Measurements from ENCODE around the gene PLA2G2D.

PLA2G2D gene

DNA sequence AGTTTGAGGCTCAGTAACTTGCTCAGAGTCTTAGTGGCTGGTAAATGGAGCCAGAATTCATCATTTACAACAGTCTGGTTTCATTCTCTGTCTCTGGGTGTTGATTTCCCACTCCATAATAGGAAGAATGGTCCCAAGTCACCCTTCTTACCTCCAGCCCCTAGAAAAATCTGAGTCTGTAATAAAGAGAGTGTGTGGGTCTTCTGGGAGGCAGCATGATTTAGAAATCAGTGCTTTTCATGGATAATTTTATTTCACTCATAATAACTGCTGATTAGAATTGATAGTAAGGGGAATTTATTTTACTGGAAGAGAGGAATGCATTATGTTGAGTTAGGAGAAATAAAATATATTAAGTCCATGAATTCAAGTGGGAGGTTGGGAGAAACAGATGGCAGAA lies 2.1 kb downstream of the PLA2G2D start:
- no peaks in the 10 kb centered on the region for H3K36me3 ChIP-seq (replicated peaks)
- no peaks in the 10 kb centered on the region for H3K4me1 ChIP-seq
- in situ Hi-C loops (cut with MboI; ENCODE audit: low sequenced_read_pairs): no loop called here
- peaks cover 13% of the 10 kb centered on the region; the same call in 1 of the 2 replicates for H3K27me3 ChIP-seq (ENCODE audit: low read depth)
- DNase-seq (ENCODE audit: low spot score in 2 of 2): no peak
- no peaks in the 10 kb centered on the region for H3K9me3 ChIP-seq
- no peak overlapping the region for H3K4me3 ChIP-seq

- no peak overlapping the region for H3K4me3 ChIP-seq
- no peaks in the 10 kb centered on the region for H3K9me3 ChIP-seq
- H3K36me3 ChIP-seq (replicated peaks): no peaks in the 10 kb centered on the region
- peaks cover 4% of the 10 kb centered on the region; the same call in 1 of the 2 replicates for H3K27me3 ChIP-seq (ENCODE audit: low read depth)
- no peak for DNase-seq (ENCODE audit: low spot score in 2 of 2)
- in situ Hi-C loops (cut with MboI; ENCODE audit: low sequenced_read_pairs): no loop called here
- no peaks in the 10 kb centered on the region for H3K4me1 ChIP-seq
Measured at GRCh38 chr1:20115916-20116315, 3.4 kb downstream of the PLA2G2D start.

- DNase-seq (ENCODE audit: low spot score in 2 of 2): no peak
- in situ Hi-C loops (cut with MboI; ENCODE audit: low sequenced_read_pairs): no loop called here
- H3K4me3 ChIP-seq: no peak overlapping the region
- 0 out of 2 replicates have a peak, but pooled peaks cover 3% of the 10 kb centered on the region for H3K27me3 ChIP-seq (ENCODE audit: low read depth)
- no peaks in the 10 kb centered on the region for H3K4me1 ChIP-seq
- H3K36me3 ChIP-seq (replicated peaks): no peaks in the 10 kb centered on the region
- no peaks in the 10 kb centered on the region for H3K9me3 ChIP-seq
Measured at GRCh38 chr1:20115479-20115878, 3.9 kb downstream of the PLA2G2D start.

GRCh38 chr1:20114021-20114648 lies 5.2 kb downstream of the PLA2G2D start:
- in situ Hi-C loops (cut with MboI; ENCODE audit: low sequenced_read_pairs): no loop called here
- no peaks in the 10 kb centered on the region for H3K4me1 ChIP-seq
- H3K9me3 ChIP-seq: no peaks in the 10 kb centered on the region
- H3K36me3 ChIP-seq (replicated peaks): no peaks in the 10 kb centered on the region
- 0 out of 2 replicates have a peak, but pooled peaks cover 3% of the 10 kb centered on the region for H3K27me3 ChIP-seq (ENCODE audit: low read depth)
- H3K4me3 ChIP-seq: no peak overlapping the region
- DNase-seq (ENCODE audit: low spot score in 2 of 2): no peak

DNA sequence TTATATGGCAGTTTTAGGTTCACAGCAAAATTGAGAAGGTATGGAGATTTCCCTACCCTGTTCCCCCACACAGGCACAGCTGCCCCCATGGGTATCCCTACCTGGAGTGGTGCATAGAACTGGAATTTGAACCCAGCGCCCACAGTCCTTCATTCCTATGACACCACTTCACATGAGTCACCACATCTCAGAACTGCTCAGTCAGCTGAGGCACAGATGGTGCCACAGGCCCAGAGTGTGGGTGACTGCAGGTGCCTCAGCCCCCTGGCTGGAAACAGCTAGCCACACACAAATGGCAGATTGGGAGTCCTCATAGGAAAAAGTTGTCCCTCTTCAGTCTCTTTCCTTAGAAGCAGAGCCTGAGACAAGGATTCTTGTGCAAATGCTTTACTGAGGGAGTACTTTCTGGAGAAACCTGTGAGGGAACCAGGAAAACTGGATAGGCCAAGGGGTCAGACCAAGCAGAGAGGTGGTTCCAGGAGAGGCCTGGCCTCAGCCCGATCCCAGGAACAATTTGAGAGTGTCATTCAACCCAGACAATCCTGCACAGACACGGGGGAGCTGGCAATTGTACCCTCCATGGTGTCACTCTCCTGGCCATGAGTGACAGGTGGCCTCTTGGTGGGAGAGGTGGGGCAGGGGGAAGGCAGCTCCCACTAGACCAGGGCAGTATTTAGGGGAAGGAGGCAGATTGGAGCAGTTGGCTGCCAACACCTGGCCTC lies 6.9 kb downstream of the PLA2G2D start:
- no peaks in the 10 kb centered on the region for H3K27me3 ChIP-seq (ENCODE audit: low read depth)
- DNase-seq (ENCODE audit: low spot score in 2 of 2): no peak

DNA sequence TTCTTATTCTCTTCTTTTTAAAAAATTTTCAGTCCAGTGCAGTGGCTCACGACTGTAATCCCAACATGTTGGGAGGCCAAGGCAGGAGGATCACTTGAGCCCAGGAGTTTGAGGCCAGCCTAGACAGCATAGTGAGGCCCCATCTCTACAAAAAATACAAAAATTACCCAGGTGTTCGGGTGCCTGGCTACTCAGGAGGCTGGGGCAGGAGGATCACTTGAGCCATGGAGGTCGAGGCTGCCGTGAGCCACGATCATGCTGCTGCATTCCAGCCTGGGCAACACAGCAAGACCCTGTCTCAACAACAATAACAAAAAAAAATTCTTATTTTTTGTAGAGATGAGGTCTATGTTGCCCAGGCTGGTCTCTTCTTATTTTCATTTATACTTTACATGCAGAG lies 7.9 kb downstream of the PLA2G2D start:
- Histone ChIP-seq H3K4me3 (no peak overlapping the region), H3K9me3 (no peaks in the 10 kb centered on the region), H3K4me1 (no peaks in the 10 kb centered on the region), H3K36me3 (replicated peaks) (no peaks in the 10 kb centered on the region), H3K27me3 (ENCODE audit: low read depth) (no peaks in the 10 kb centered on the region)
- in situ Hi-C loops (cut with MboI; ENCODE audit: low sequenced_read_pairs): no loop called here
- DNase-seq (ENCODE audit: low spot score in 2 of 2): no peak

More for the DNA sequence above, 6.9 kb downstream of the PLA2G2D start:
- H3K9me3 ChIP-seq: no peaks in the 10 kb centered on the region
- no peaks in the 10 kb centered on the region for H3K4me1 ChIP-seq
- H3K36me3 ChIP-seq (replicated peaks): no peaks in the 10 kb centered on the region
- in situ Hi-C loops (cut with MboI; ENCODE audit: low sequenced_read_pairs): no loop called here
- no peak overlapping the region for H3K4me3 ChIP-seq

GRCh38 chr1:20110679-20111078 lies 8.7 kb downstream of the PLA2G2D start:
- Histone ChIP-seq H3K36me3 (replicated peaks) (no peaks in the 10 kb centered on the region), H3K9me3 (no peaks in the 10 kb centered on the region), H3K4me1 (no peaks in the 10 kb centered on the region), H3K4me3 (no peak overlapping the region), H3K27me3 (ENCODE audit: low read depth) (no peaks in the 10 kb centered on the region)
- DNase-seq (ENCODE audit: low spot score in 2 of 2): no peak
- in situ Hi-C loops (cut with MboI; ENCODE audit: low sequenced_read_pairs): no loop called here

DNA sequence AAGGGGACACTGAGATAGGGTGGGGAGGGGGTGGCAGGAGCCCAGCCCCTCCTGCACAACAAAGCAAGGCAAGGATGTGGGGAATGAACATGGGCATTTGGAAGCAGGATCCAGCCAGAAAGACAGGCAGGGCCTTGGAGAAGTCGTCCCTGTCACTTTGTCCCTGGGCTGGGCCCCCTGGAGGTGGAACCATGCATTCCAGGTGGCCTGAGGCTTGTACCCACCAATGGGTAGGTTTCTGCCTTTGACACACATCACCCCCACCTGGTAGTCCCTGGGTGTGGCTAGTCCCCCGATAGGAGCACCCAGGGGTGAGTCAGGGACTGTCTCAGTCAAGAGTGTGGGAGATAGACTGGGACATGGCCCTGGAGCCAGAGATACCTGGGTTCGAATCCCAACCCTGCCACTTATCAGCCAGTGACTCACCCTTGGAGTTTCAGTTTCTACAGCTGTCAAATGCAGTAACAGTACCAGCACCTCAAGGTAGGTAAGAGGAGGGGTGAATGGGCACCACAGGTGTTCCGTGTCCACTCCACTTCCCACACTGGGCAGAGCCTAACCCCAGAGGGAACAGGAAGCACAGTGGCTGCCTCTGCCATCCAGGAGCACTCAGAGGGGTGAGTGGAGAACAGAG lies 10.0 kb downstream of the PLA2G2D start:
- H3K4me1 ChIP-seq: no peaks in the 10 kb centered on the region
- no peaks in the 10 kb centered on the region for H3K36me3 ChIP-seq (replicated peaks)
- no peak for DNase-seq (ENCODE audit: low spot score in 2 of 2)
- H3K9me3 ChIP-seq: no peaks in the 10 kb centered on the region
- in situ Hi-C loops (cut with MboI; ENCODE audit: low sequenced_read_pairs): no loop called here
- no peaks in the 10 kb centered on the region for H3K27me3 ChIP-seq (ENCODE audit: low read depth)
- no peak overlapping the region for H3K4me3 ChIP-seq

DNA sequence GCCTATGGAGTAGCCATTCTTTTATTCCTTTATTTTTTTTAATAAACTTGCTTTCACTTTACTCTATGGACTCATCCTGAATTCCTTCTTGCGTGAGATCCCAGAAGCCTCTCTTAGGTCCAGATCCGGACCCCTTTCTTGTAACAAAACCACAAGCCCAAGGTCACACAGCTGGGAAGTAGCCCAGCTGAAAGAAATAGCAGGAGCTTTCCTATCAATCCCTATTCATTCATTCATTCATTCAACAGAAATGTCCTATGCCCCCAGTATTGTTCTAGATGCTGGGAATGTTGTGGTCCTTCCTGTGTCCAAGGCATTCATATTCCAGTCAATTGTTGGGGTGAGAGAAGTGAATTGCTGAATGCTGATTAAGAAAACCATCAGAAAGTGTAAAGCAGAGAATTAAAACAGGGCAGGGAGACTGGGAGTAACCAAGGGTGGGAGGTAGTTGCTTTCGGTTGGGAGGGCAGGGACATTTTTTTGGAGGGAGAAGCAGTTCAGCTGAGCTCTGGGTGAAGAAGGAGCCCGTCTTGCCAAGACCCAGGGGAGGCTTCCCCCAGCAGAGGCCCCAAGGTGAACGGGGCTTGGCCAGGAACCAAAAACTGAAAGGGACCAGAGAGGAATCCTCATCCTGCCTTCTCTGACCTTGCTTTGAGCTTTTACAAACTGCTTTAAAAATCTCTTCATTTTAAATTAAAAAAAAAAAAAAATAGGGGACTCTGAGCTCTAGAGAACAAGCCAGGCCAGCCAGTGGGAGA lies 10.8 kb downstream of the PLA2G2D start:
- Histone ChIP-seq H3K4me1 (no peaks in the 10 kb centered on the region), H3K27me3 (ENCODE audit: low read depth) (no peaks in the 10 kb centered on the region), H3K4me3 (no peak overlapping the region), H3K9me3 (no peaks in the 10 kb centered on the region), H3K36me3 (replicated peaks) (no peaks in the 10 kb centered on the region)
- DNase-seq (ENCODE audit: low spot score in 2 of 2): no peak
- in situ Hi-C loops (cut with MboI; ENCODE audit: low sequenced_read_pairs): no loop called here

- in situ Hi-C loops (cut with MboI; ENCODE audit: low sequenced_read_pairs): no loop called here
- H3K36me3 ChIP-seq (replicated peaks): no peaks in the 10 kb centered on the region
- H3K27me3 ChIP-seq (ENCODE audit: low read depth): no peaks in the 10 kb centered on the region
- no peak for DNase-seq (ENCODE audit: low spot score in 2 of 2)
- no peaks in the 10 kb centered on the region for H3K4me1 ChIP-seq
- H3K9me3 ChIP-seq: no peaks in the 10 kb centered on the region
- H3K4me3 ChIP-seq: no peak overlapping the region
Measured at GRCh38 chr1:20107796-20108195, 11.5 kb downstream of the PLA2G2D start.

GRCh38 chr1:20107351-20107750 lies 12.0 kb downstream of the PLA2G2D start:
- H3K9me3 ChIP-seq: no peaks in the 10 kb centered on the region
- no peaks in the 10 kb centered on the region for H3K36me3 ChIP-seq (replicated peaks)
- no peaks in the 10 kb centered on the region for H3K4me1 ChIP-seq
- H3K27me3 ChIP-seq (ENCODE audit: low read depth): no peaks in the 10 kb centered on the region
- in situ Hi-C loops (cut with MboI; ENCODE audit: low sequenced_read_pairs): no loop called here
- no peak overlapping the region for H3K4me3 ChIP-seq
- DNase-seq (ENCODE audit: low spot score in 2 of 2): no peak

DNA sequence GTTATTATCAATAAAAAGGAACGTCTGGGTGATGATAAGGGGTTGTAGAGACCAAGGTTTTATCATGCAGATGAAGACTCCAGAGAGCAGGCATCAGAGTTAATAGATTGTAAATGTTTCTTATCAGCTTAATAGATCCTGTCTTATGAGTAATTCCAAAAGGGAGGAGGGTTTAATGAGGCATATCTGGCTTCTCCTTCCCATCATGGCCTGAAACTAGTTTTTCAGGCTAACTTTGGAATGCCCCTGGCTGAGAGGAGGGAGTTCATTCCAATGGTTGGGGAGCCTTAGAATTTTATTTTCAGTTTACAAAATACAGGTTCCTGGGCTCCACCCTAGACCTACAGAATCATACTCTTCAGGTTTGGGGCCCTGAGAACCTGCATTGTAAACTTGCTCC lies 13.5 kb downstream of the PLA2G2D start:
- no peak for DNase-seq (ENCODE audit: low spot score in 2 of 2)
- in situ Hi-C loops (cut with MboI; ENCODE audit: low sequenced_read_pairs): no loop called here

GRCh38 chr1:20102875-20103274 lies 16.5 kb downstream of the PLA2G2D start:
- Histone ChIP-seq H3K4me3 (no peak overlapping the region), H3K9me3 (no peaks in the 10 kb centered on the region), H3K36me3 (replicated peaks) (no peaks in the 10 kb centered on the region), H3K27me3 (ENCODE audit: low read depth) (no peaks in the 10 kb centered on the region), H3K4me1 (no peaks in the 10 kb centered on the region)
- DNase-seq (ENCODE audit: low spot score in 2 of 2): no peak
- in situ Hi-C loops (cut with MboI; ENCODE audit: low sequenced_read_pairs): no loop called here

More for the DNA sequence above, 13.5 kb downstream of the PLA2G2D start:
- H3K9me3 ChIP-seq: no peaks in the 10 kb centered on the region
- no peaks in the 10 kb centered on the region for H3K4me1 ChIP-seq
- H3K27me3 ChIP-seq (ENCODE audit: low read depth): no peaks in the 10 kb centered on the region
- H3K36me3 ChIP-seq (replicated peaks): no peaks in the 10 kb centered on the region
- no peak overlapping the region for H3K4me3 ChIP-seq
